Thymus (tissue), 14 donors: Measurements from ENCODE around the gene RBBP9. TPM values are rescaled to one million over a fixed set of nuclear protein-coding genes. Genes with fewer than 3 reads are reported as not detected.

ENCODE experiments used
- DNase-seq, 9 donors: peaks; one replicate each; pipeline ENCODE4 v3.0.0-alpha.2; 2013; ENCODE audit warnings: low spot score in 9 of 9, low read depth in 6 of 9, missing footprints in 1 of 9
- H3K27ac ChIP-seq, 2 donors: one replicate each; pipeline ENCODE4 v1.5.1; 2013; ENCODE audit warnings: control low read depth in 1 of 2, low read depth in 1 of 2, low read length in 1 of 2, mild to moderate bottlenecking in 1 of 2, moderate library complexity in 1 of 2
- H3K27me3 ChIP-seq, 2 donors: one replicate each; pipeline ENCODE4 v1.5.1; 2013; ENCODE audit warnings: low read length in 1 of 2; ENCODE audit not compliant: control insufficient read depth in 2 of 2, insufficient read depth in 1 of 2
- H3K36me3 ChIP-seq, 2 donors: one replicate each; pipeline ENCODE4 v1.5.1; 2013; ENCODE audit warnings: low read length in 1 of 2, mild to moderate bottlenecking in 1 of 2, moderate library complexity in 1 of 2; ENCODE audit not compliant: control insufficient read depth in 2 of 2, insufficient read depth in 2 of 2
- H3K4me1 ChIP-seq, 2 donors: one replicate each; pipeline ENCODE4 v1.5.1; 2013; ENCODE audit warnings: low read length in 2 of 2; ENCODE audit not compliant: control insufficient read depth in 2 of 2, insufficient read depth in 2 of 2
- H3K4me3 ChIP-seq, 2 donors: one replicate each; pipeline ENCODE4 v1.5.1; 2013; ENCODE audit warnings: low read length in 2 of 2, control low read depth in 1 of 2, mild to moderate bottlenecking in 1 of 2
- H3K9me3 ChIP-seq, 2 donors: one replicate each; pipeline ENCODE4 v1.5.1; 2013; ENCODE audit warnings: low read length in 1 of 2, mild to moderate bottlenecking in 1 of 2; ENCODE audit not compliant: control insufficient read depth in 2 of 2, insufficient read depth in 1 of 2
- WGBS: extraction: QIAGEN DNeasy Blood & Tissue Kit; methylation state at CpG from one replicate; pipeline ENCODE4 v1.1.7; 2013; 5-methylcytosine and 5-hydroxymethylcytosine counted together
- long read RNA-seq, 10 donors: transcript quantifications; one replicate each; lab custom pipeline, GENCODE V29; 2026
- polyA plus RNA-seq: library from polyadenylated mRNA; stranded (reverse); fragments of 200-250 nt; gene quantifications from one replicate; pipeline ENCODE4 v1.2.3, GENCODE V29; 2013
- total RNA-seq: library from RNA; stranded (reverse); fragments of 120-200 nt; gene quantifications from one replicate; pipeline ENCODE4 v1.2.4, GENCODE V29; 2013
- donor health status: healthy.

RBBP9 gene
- total RNA-seq (12.7 TPM), polyA plus RNA-seq (8.9 TPM)
- long read RNA-seq, donor 1, partial matches to known transcripts, result 0 of 1 reads
- long read RNA-seq, donor 1, other reads (novel, unspliced or antisense), result 0 of 1 reads
- long read RNA-seq, donor 2, transcript RBBP9-201 (5 exons, 3,861 nt), result major isoform, 12 of 15 reads
- long read RNA-seq, donor 2, partial matches to known transcripts, result 0 of 15 reads
- long read RNA-seq, donor 2, other reads (novel, unspliced or antisense), result 0 of 15 reads
- long read RNA-seq, donor 3, partial matches to known transcripts, result 0 of 3 reads
- long read RNA-seq, donor 3, other reads (novel, unspliced or antisense), result 0 of 3 reads
- long read RNA-seq, donor 4, partial matches to known transcripts, result 0 of 4 reads
- long read RNA-seq, donor 4, other reads (novel, unspliced or antisense), result 0 of 4 reads
- long read RNA-seq, donor 5, transcript RBBP9-201 (5 exons, 3,861 nt), result major isoform, 9 of 10 reads
- long read RNA-seq, donor 5, partial matches to known transcripts, result 0 of 10 reads
- long read RNA-seq, donor 5, other reads (novel, unspliced or antisense), result 0 of 10 reads
- long read RNA-seq, donor 6, transcript RBBP9-202 (4 exons, 830 nt), result major isoform, 6 of 10 reads
- long read RNA-seq, donor 6, partial matches to known transcripts, result 0 of 10 reads
- long read RNA-seq, donor 6, other reads (novel, unspliced or antisense), result 0 of 10 reads
- long read RNA-seq, donor 7, transcript RBBP9-201 (5 exons, 3,861 nt), result major isoform, 9 of 361 reads
- long read RNA-seq, donor 7, partial matches to known transcripts, result 12 of 361 reads
- long read RNA-seq, donor 7, other reads (novel, unspliced or antisense), result 340 of 361 reads
- long read RNA-seq, donor 8, transcript RBBP9-201 (5 exons, 3,861 nt), result major isoform, 5 of 5 reads
- long read RNA-seq, donor 8, partial matches to known transcripts, result 0 of 5 reads
- long read RNA-seq, donor 8, other reads (novel, unspliced or antisense), result 0 of 5 reads
- long read RNA-seq, donor 9, partial matches to known transcripts, result 0 of 4 reads
- long read RNA-seq, donor 9, other reads (novel, unspliced or antisense), result 0 of 4 reads
- long read RNA-seq, donor 10, transcript RBBP9-201 (5 exons, 3,861 nt), result major isoform, 5 of 5 reads
- long read RNA-seq, donor 10, partial matches to known transcripts, result 0 of 5 reads
- long read RNA-seq, donor 10, other reads (novel, unspliced or antisense), result 0 of 5 reads

DNA sequence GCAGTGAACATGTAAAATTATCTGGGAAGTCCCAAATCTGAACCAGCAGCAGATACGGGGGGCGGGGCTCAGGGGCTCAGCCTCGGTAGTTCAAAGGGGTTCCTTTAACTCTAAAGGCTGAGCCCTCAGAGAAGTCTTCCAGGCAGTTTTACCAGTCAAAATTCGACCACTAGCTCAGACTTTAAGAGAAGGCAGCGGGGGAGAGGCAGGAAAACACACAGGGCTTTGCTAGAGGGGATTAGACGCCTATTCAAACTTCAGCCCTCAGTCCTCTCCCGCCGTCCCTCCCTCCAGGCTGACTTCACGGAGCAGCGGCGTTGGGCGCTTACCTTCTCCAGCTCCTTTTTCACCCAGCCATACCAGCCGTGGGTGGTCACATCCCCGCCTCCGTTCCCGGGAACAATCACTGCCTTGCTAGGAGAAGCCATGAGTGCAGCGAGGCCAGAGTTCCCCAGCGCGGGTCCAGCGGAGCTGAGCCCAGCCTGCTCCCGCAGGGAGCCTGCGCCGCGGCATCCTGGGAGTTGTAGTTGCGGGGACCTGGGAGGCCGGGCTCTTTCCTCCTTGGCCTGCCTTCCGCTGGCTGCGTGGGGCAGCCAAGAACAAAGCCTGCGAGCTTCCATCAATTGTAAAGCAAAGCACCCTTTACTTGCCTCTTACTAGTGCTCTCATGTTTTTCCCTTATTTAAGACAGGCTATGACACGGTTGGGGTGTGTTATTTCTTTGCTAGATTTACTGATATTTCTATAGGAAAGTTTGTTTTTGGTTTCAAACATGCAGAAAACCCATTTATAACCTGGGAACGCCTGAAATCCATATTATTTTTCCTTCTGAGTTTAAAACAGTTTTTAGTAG, at the start of gene RBBP9:
Gene RBBP9 (minus strand): TSS at position 486 of the 853 bp plus-strand sequence. CDS start 58 bp downstream, at position 428.
- H3K27ac ChIP-seq, result peak within 1 kb of the TSS; percentile 56 to 70
- under 1% methylated on average over 31 of the region's 31 CpGs for WGBS
- DNase-seq, result peak; percentile 32 to 81 (median 61)
- no peaks in the 10 kb centered on the region for H3K27me3 ChIP-seq
- H3K9me3 ChIP-seq, result no peaks in the 10 kb centered on the region
- H3K36me3 ChIP-seq, result peaks cover 2 to 6% of the 10 kb centered on the region in 2 donors
- peak within 1 kb of the TSS; percentile 79 to 89 for H3K4me3 ChIP-seq
- peaks cover 0 to 6% of the 10 kb centered on the region in 2 donors for H3K4me1 ChIP-seq

GRCh38 chr20:18545566-18545965, 48.5 kb upstream of the RBBP9 start:
- DNase-seq, result no peak
- Histone ChIP-seq H3K27me3 (no peaks in the 10 kb centered on the region), H3K9me3 (peaks cover 0 to 1% of the 10 kb centered on the region in 2 donors), H3K4me1 (no peaks in the 10 kb centered on the region), H3K4me3 (no peak overlapping the region), H3K27ac (no peak overlapping the region), H3K36me3 (peaks cover 45 to 48% of the 10 kb centered on the region in 2 donors)
- 98% methylated on average over 1 of the region's 1 CpG for WGBS

GRCh38 chr20:18543932-18544331, 46.9 kb upstream of the RBBP9 start:
- Histone ChIP-seq H3K27me3 (no peaks in the 10 kb centered on the region), H3K9me3 (peaks cover 0 to 1% of the 10 kb centered on the region in 2 donors), H3K4me3 (no peak overlapping the region), H3K36me3 (peaks cover 45 to 50% of the 10 kb centered on the region in 2 donors), H3K4me1 (no peaks in the 10 kb centered on the region), H3K27ac (no peak overlapping the region)
- DNase-seq, result no peak
- 99% methylated on average over 7 of the region's 7 CpGs for WGBS

DNA sequence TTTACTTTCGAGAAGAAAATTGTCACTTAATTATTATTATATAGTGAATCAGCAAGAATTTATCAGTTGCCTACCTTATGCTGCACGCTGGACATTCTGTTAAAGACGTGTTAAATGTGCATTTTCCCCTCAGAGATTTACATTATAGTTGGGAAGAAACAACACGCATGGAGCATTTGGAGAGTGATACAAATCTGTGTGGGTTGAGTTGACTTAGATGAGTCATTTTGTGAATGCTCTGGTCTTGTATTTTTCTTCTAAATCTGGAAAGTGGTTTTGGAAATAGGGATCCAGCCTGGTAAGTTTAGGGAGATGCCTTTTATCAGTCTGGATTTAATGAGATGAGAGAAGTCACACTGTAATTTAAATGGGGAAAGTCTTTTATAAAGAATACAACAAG, 46.2 kb upstream of the RBBP9 start:
- WGBS, result 97% methylated on average over 4 of the region's 4 CpGs

GRCh38 chr20:18541741-18542140, 44.7 kb upstream of the RBBP9 start:
- peaks cover 39 to 40% of the 10 kb centered on the region in 2 donors for H3K36me3 ChIP-seq
- DNase-seq, result no peak
- H3K9me3 ChIP-seq, result peaks cover 0 to 1% of the 10 kb centered on the region in 2 donors
- H3K27ac ChIP-seq, result no peak overlapping the region
- no peaks in the 10 kb centered on the region for H3K27me3 ChIP-seq
- no peaks in the 10 kb centered on the region for H3K4me1 ChIP-seq
- 97% methylated on average over 5 of the region's 5 CpGs for WGBS
- H3K4me3 ChIP-seq, result no peak overlapping the region

More for the DNA sequence above, 46.2 kb upstream of the RBBP9 start:
- DNase-seq, result no peak
- Histone ChIP-seq H3K9me3 (peaks cover 0 to 1% of the 10 kb centered on the region in 2 donors), H3K27me3 (no peaks in the 10 kb centered on the region), H3K36me3 (peaks cover 44 to 47% of the 10 kb centered on the region in 2 donors), H3K4me1 (no peaks in the 10 kb centered on the region), H3K27ac (no peak overlapping the region), H3K4me3 (no peak overlapping the region)

DNA sequence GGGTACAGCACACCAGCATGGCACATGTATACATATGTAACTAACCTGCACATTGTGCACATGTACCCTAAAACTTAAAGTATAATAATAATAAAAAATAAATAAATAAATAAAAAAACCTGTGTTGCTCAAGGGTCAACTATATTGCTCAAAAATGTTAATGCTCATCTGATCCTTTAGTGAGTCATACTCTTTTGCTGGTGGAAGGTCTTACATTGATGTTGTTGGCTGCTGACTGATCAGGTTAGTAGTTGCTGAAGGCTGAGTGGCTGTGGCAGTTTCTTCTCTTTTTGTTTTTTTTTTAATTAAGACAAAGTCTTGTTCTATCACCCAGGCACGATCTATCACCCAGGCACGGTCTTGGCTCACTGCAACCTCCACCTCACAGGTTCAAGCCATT, 40.6 kb upstream of the RBBP9 start:
- Histone ChIP-seq H3K27ac (no peak overlapping the region), H3K4me3 (no peak overlapping the region), H3K4me1 (no peaks in the 10 kb centered on the region), H3K27me3 (no peaks in the 10 kb centered on the region), H3K9me3 (no peaks in the 10 kb centered on the region), H3K36me3 (peaks cover 28 to 40% of the 10 kb centered on the region in 2 donors)
- no peak for DNase-seq
- WGBS, result 97% methylated on average over 2 of the region's 2 CpGs

- Histone ChIP-seq H3K4me3 (no peak overlapping the region), H3K9me3 (no peaks in the 10 kb centered on the region), H3K27me3 (no peaks in the 10 kb centered on the region), H3K27ac (no peak overlapping the region), H3K4me1 (no peaks in the 10 kb centered on the region), H3K36me3 (peaks cover 42 to 47% of the 10 kb centered on the region in 2 donors)
- no peak for DNase-seq
- WGBS, result 88% methylated on average over 6 of the region's 6 CpGs
These were observed 37.1 kb upstream of the RBBP9 start for GRCh38 chr20:18533978-18534644.

DNA sequence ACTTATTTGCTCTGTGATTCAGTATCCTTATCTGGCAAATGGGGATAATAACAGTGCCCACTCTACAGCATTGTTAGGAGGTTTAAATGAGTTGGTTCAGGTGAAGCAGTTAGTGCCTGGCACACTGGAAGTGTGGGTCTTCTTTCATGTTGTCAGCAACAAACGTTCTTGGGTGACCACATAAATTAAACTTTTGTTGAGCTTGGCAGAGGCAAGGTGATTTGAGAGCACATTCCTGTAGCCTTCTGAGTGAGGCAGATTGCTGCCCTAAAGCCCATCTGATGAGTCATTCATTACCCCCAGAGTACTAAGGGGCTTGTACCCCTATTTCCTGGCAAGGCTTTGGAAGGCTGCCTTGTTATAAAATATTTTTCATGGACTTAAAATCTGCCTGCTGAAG, 36.5 kb upstream of the RBBP9 start:
- DNase-seq, result no peak
- Histone ChIP-seq H3K9me3 (no peaks in the 10 kb centered on the region), H3K27me3 (no peaks in the 10 kb centered on the region), H3K4me3 (no peak overlapping the region), H3K27ac (no peak overlapping the region), H3K36me3 (peaks cover 49 to 50% of the 10 kb centered on the region in 2 donors), H3K4me1 (no peaks in the 10 kb centered on the region)
- WGBS, result 47% methylated on average over 1 of the region's 1 CpG
